ENCODE results near the gene C1QTNF2. TPM values are rescaled to one million over a fixed set of nuclear protein-coding genes. Genes with fewer than 3 reads are reported as not detected.
A peak's percentile ranks its signal among the peaks of the same experiment; 100 is the strongest.

The C1QTNF2 gene
- total and polyA plus RNA-seq, 2 of the 13 experiments (the other 11 are each of a cell fraction or from before 2014, with no cell fraction given): not detected

DNA sequence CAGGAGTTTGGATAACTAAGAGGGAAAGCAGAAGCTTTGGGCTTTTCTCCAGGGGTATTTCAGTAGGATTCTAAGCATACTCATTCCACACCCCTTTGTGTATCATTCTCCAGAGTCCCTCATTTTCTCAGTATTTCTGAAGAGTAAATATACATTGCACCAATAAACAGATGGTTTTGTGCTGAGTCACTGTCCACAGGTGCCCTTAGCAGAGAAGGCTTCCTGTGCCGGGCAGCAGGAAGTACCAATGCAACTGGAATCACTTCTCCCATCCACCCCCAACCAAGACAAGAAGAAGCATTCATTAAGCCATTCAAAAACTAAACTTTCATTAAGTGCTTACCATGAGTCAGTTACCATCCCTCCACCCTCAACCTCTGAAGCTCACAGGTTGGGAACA, 54.5 kb downstream of the C1QTNF2 start (continued):
- TF ChIP-seq, protein P1, sequence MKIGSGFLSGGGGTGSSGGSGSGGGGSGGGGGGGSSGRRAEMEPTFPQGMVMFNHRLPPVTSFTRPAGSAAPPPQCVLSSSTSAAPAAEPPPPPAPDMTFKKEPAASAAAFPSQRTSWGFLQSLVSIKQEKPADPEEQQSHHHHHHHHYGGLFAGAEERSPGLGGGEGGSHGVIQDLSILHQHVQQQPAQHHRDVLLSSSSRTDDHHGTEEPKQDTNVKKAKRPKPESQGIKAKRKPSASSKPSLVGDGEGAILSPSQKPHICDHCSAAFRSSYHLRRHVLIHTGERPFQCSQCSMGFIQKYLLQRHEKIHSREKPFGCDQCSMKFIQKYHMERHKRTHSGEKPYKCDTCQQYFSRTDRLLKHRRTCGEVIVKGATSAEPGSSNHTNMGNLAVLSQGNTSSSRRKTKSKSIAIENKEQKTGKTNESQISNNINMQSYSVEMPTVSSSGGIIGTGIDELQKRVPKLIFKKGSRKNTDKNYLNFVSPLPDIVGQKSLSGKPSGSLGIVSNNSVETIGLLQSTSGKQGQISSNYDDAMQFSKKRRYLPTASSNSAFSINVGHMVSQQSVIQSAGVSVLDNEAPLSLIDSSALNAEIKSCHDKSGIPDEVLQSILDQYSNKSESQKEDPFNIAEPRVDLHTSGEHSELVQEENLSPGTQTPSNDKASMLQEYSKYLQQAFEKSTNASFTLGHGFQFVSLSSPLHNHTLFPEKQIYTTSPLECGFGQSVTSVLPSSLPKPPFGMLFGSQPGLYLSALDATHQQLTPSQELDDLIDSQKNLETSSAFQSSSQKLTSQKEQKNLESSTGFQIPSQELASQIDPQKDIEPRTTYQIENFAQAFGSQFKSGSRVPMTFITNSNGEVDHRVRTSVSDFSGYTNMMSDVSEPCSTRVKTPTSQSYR (CRISPR knock-in tag; IDR thresholded peaks at IDR 0.05; ENCODE audit: borderline replicate concordance): peak; percentile 37; the same call in 1 of the 2 replicates
- no peak for TF ChIP-seq ZNF777 (CRISPR knock-in tag; IDR thresholded peaks at IDR 0.05)
- no peak for TF ChIP-seq FOXA1 (IDR thresholded peaks at IDR 0.05)
- TF ChIP-seq FOXA1 (CRISPR knock-in tag; IDR thresholded peaks at IDR 0.05): peak; percentile 72
- TF ChIP-seq, protein P2, sequence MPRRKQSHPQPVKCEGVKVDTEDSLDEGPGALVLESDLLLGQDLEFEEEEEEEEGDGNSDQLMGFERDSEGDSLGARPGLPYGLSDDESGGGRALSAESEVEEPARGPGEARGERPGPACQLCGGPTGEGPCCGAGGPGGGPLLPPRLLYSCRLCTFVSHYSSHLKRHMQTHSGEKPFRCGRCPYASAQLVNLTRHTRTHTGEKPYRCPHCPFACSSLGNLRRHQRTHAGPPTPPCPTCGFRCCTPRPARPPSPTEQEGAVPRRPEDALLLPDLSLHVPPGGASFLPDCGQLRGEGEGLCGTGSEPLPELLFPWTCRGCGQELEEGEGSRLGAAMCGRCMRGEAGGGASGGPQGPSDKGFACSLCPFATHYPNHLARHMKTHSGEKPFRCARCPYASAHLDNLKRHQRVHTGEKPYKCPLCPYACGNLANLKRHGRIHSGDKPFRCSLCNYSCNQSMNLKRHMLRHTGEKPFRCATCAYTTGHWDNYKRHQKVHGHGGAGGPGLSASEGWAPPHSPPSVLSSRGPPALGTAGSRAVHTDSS (CRISPR knock-in tag; conservative IDR thresholded peaks at IDR 0.05): no peak
- no peak for TF ChIP-seq ZFY (CRISPR knock-in tag; IDR thresholded peaks at IDR 0.05)
- TF ChIP-seq RELA (CRISPR knock-in tag; IDR thresholded peaks at IDR 0.05): no peak
- no peak for TF ChIP-seq SIX4 (CRISPR knock-in tag; IDR thresholded peaks at IDR 0.05)
- peak; percentile 45 for TF ChIP-seq ELF1 (CRISPR knock-in tag; IDR thresholded peaks at IDR 0.05)
- no peak for TF ChIP-seq ZFP62 (CRISPR knock-in tag; IDR thresholded peaks at IDR 0.05)
- TF ChIP-seq ZC3H4 (CRISPR knock-in tag; IDR thresholded peaks at IDR 0.05; ENCODE audit: borderline replicate concordance): no peak
- no peak for TF ChIP-seq ZFP36 (IDR thresholded peaks at IDR 0.05; ENCODE audit: borderline replicate concordance, low read depth, low read length, partially characterized antibody)
- TF ChIP-seq ZNF10 (CRISPR knock-in tag; IDR thresholded peaks at IDR 0.05; ENCODE audit: borderline replicate concordance, low read depth): no peak
- TF ChIP-seq CEBPG (CRISPR knock-in tag; IDR thresholded peaks at IDR 0.05): peak; percentile 53; the same call in 1 of the 2 replicates
- TF ChIP-seq ZFP1 (CRISPR knock-in tag; IDR thresholded peaks at IDR 0.05): no peak
- TF ChIP-seq ZNF432 (CRISPR knock-in tag; IDR thresholded peaks at IDR 0.05; ENCODE audit: borderline replicate concordance): no peak
- peak; percentile 62 for TF ChIP-seq GABPB1 (CRISPR knock-in tag; IDR thresholded peaks at IDR 0.05)
- TF ChIP-seq SRF (IDR thresholded peaks at IDR 0.05; ENCODE audit: low read depth, low read length): no peak
- TF ChIP-seq CEBPB (IDR thresholded peaks at IDR 0.05; ENCODE audit: borderline replicate concordance, low read depth, low read length): peak; percentile 67; the same call in 1 of the 2 replicates
- no peak for TF ChIP-seq CAMTA2 (CRISPR knock-in tag; IDR thresholded peaks at IDR 0.05; ENCODE audit: borderline replicate concordance)
- no peak for TF ChIP-seq CENPX (CRISPR knock-in tag; IDR thresholded peaks at IDR 0.05)
- TF ChIP-seq, protein P3, sequence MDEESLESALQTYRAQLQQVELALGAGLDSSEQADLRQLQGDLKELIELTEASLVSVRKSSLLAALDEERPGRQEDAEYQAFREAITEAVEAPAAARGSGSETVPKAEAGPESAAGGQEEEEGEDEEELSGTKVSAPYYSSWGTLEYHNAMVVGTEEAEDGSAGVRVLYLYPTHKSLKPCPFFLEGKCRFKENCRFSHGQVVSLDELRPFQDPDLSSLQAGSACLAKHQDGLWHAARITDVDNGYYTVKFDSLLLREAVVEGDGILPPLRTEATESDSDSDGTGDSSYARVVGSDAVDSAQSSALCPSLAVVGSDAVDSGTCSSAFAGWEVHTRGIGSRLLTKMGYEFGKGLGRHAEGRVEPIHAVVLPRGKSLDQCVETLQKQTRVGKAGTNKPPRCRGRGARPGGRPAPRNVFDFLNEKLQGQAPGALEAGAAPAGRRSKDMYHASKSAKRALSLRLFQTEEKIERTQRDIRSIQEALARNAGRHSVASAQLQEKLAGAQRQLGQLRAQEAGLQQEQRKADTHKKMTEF (CRISPR knock-in tag; IDR thresholded peaks at IDR 0.05): no peak
- TF ChIP-seq ZNF17 (CRISPR knock-in tag; IDR thresholded peaks at IDR 0.05): no peak
- no peak for TF ChIP-seq TCF7L2 (IDR thresholded peaks at IDR 0.05; ENCODE audit: low read depth, low read length)
- no peak for TF ChIP-seq ZNF3 (CRISPR knock-in tag; IDR thresholded peaks at IDR 0.05)
- no peak for TF ChIP-seq AGO2 (optimal IDR thresholded peaks at IDR 0.05; ENCODE audit: low read depth, low read length)
- TF ChIP-seq, protein P4, sequence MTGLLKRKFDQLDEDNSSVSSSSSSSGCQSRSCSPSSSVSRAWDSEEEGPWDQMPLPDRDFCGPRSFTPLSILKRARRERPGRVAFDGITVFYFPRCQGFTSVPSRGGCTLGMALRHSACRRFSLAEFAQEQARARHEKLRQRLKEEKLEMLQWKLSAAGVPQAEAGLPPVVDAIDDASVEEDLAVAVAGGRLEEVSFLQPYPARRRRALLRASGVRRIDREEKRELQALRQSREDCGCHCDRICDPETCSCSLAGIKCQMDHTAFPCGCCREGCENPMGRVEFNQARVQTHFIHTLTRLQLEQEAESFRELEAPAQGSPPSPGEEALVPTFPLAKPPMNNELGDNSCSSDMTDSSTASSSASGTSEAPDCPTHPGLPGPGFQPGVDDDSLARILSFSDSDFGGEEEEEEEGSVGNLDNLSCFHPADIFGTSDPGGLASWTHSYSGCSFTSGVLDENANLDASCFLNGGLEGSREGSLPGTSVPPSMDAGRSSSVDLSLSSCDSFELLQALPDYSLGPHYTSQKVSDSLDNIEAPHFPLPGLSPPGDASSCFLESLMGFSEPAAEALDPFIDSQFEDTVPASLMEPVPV (CRISPR knock-in tag; IDR thresholded peaks at IDR 0.05): no peak
- no peak for TF ChIP-seq ZNF709 (CRISPR knock-in tag; IDR thresholded peaks at IDR 0.05)
